Right hindlimb (tissue), 1 donor: ENCODE measurements around the gene MRPS27.
"Not testable (repeated sequence)": the region's sequence is repeated elsewhere in the genome, so short reads cannot be mapped to it uniquely, and the experiment has no call there.

ENCODE experiments used
- DNase-seq: peaks from one replicate; pipeline ENCODE4 v3.0.0-alpha.2; 2018

The MRPS27 gene

GRCh38 chr5:72194846-72195245 is 125.2 kb downstream of the MRPS27 start:
- DNase-seq: no peak

GRCh38 chr5:72191404-72191803 is 128.6 kb downstream of the MRPS27 start:
- no peak for DNase-seq

- DNase-seq: no peak
Measured at GRCh38 chr5:72189146-72189545, 130.9 kb downstream of the MRPS27 start.

DNA sequence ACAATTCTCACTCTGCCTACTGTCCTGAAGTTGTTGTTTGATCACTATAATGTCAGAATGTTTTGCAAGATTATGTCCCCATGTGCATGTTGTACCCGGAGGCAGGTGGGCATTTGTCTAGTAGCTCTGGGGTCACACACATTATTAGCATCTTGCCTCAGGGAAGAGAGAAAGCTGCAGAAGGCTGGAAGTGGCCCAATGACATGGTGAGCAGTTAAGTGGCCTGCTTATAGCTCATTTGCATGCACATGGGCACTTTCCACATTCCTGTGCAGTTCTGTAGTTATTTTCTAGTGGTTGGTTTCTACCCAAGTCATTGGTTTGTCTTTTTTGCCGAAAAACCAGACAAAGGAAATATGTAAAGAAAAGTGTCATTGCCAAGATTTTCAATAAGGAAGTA is 131.9 kb downstream of the MRPS27 start:
- DNase-seq: no peak

DNA sequence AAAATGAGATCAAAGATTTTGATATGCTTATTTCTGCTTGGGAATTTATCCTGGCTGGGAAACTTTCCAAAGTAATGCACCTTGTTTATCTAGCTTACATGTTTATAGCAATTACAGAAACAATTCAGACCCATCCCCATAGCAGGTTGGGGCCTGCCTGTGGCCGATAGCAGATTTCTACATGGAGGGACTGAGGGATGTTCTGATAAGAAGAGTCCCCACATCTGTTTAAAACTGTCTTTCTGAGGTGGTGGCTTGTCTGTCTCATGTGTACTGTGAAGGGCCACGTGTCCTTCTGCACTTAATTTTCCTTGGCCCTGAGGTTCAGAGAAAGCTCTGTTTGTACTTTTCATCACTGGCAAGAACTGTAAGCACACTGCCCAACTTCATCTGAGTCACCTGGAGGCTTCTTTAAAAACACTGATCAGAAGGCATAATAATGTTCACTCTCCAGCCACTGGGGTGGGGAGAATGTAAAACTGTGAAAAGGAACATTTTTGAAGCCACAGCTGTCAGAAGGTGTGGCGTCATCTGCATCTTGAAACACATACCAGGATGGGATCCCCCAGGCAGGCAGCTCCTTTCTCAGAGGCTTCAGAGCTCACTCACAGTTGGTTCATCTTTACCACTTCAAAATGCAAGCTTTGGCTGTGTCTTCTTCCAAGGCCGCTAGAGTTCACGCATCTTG is 132.5 kb downstream of the MRPS27 start:
- no peak for DNase-seq

DNA sequence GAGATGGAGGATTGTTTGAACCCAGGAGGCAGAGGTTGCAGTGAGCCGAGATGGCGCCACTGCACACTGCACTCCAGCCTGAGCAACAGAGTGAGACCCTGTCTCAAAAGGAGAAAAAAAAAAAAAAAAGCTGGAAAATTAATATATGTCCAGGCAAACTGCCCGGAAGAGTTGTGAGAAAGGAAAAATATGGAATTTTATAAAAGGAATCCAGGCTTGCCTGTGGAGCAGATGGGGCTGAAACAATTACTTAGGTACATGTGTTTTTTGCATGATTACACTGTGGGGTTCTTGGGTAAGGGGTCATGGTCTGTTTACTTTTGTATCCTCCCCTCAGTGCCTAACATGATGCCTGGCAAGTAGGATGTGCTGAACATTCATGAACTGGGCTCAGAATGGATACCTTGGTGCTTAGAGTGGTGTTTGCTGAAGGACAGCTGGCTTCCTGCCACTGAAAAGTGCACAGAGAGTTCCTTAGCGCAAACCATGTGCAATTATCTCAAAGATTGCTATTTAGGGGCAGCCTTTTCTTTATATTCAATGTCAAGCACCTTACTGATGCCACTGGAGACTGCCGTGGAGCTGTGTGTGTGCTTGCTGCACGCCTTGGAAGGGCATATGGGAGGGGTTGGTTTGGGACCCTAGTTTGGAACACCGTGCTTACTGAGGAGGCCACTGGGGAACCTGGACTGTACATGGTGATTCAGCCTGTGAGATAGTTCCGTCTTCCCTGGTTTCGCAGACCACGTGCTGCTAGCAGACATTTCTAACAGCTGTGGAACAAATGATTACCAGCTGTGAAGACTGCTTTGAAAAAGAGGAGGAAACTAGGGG is 134.3 kb downstream of the MRPS27 start:
- peak; percentile 78 for DNase-seq

- no peak for DNase-seq
Measured at GRCh38 chr5:72184408-72184807, 135.6 kb downstream of the MRPS27 start.

- DNase-seq: no peak
Measured at GRCh38 chr5:72183101-72183520, 136.9 kb downstream of the MRPS27 start.

- no peak for DNase-seq
Measured at GRCh38 chr5:72182686-72183085, 137.4 kb downstream of the MRPS27 start.

DNA sequence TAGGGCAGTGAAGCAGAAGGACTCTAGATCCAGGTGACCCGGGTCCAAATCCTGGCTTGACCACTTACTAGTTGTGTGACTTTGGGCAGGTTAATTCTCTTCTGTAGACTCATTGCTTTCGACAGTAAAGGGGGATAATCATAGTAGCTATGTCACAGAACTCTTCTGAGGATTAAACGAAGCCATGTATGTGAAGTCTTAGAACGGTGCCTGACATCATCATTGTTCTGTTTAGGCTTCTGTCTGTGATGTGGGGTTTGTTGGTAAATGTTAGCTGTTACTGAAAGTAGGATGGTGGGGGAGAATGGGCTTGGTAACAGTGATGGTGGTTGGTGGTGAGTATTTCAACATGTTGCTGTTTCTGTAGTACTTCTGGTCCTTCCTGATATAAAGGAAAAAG is 139.1 kb downstream of the MRPS27 start:
- no peak for DNase-seq

DNA sequence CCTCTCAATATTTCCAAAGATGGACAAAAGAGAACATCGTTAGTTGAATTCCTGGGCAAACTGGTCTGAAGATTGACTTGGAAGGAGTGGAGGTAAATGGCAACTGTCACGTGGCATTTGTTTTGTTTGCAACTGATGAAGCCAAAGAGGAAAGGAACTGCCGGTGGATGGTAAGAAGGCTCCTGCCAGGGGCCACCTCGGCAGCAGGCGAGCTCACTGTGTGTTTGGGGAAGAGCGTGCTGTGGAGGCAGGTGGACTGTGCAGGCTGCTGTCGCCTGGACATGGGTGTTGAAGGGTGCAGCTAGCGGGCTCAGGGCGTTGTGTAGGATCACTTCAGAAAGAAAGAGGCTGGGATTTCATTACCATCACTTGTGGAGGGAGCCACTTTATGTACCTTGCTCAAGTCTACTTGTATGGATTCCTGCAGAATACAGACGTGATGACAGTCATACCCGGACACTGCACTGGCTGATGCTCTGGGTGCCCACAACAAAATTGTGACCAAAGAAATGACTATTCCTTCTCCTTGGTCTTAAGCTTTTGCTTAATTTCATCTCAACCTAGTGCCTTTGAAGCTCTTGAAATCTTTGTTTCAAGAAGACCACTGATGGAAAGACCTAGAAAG is 140.1 kb downstream of the MRPS27 start:
- no peak for DNase-seq

DNA sequence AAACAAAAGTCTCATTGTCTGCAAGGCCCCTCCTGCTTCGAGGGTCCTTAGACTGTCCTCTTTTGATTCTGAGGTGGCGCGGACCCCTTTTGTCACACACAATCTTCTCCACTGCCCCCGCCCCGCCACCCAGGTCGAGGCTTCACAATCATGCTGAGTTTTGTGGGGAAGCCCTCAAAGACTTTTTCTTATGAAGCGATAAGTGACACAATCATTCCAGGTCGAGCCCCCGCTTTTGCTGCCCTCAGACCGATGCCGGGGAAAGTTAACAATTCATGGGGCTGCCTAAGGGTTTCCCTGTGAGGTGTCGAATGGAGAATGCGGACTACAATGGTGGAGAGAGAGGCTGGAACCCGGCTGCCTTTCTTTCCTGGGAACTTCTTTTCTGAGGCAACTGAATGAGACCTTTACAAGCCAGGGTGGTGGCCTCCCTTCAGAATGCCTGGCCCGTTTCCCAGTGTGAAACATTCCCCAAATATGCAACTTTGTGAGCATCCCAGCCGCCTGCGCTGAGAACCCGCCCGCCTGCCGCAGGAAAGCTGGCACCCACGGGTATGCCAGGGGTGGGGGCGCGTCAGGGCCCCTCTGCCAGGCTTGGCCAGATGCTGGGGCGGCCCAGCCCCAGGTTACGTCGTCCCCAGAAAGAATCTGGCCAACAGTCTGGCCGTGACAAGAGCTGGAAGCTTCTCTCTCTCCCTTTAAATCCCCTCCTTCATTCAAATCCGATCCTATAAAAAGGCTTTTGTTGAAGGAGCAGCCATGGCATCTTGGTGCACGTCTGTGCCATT is 140.8 kb downstream of the MRPS27 start:
- peak; percentile 77 for DNase-seq

- DNase-seq: no peak
Measured at GRCh38 chr5:72177538-72177937, 142.5 kb downstream of the MRPS27 start.

GRCh38 chr5:72172786-72173185 is 147.3 kb downstream of the MRPS27 start:
- DNase-seq: no peak

DNA sequence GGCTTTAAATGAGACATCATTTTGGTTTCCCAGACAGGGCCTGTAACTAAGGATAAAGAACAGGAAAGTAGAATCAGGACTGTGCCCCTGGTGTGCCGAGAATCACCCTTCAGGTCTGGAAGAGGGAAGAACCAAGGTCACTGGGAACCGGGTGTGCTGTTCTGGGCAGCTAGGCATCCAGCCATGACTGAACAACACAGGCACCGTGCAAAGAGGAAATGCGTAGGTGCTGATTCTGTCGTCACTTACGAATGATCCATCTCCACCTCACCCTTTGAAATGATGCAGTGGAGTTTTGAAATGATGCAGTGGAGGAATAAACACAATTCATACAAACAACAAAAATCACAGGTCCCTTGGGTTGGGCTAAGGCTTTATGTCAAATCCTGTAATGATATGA is 148.4 kb downstream of the MRPS27 start:
- DNase-seq: no peak

DNA sequence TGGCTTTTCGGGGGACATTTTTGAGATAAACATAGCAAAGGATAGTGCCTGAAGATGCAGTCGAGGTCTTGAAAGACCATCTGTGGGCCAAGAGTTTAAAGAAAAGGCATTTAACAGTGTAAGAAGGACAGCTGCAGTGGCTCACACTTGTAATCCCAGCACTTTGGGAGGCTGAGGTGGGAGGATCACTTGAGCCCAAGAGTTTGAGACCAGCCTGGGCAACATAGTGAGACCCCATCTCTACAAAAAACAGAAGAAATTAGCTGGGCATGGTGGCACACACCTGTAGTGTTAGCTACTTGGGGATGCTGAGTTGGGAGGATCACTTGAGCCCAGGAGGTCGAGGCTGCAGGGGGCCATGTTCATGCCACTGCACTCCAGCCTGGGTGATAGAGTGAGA is 148.9 kb downstream of the MRPS27 start:
- not testable (repeated sequence) for DNase-seq

DNA sequence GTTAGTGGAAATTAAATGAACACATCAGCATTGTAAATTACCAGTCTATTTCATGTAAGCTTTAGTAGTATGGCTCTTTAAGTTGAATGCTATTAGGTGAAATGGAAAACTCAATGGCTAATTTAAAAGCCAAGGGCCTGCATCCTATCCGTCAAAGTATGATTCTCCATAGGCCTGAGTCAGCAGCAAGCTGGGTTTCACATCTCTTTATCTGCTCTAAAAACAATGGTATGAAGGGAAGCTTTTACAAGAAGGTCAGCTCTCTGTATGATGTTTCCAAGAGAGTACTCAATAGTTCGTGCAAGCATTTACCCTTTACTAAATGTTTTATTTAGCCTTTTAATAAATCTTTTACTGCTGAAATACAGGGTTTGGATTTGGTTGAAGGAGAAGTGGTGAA is 149.9 kb downstream of the MRPS27 start:
- DNase-seq: no peak
